Tibial artery (tissue), 4 donors: ENCODE measurements around the gene OR5K2.

ENCODE experiments used
- DNase-seq, 2 donors: peaks; one replicate each; pipeline ENCODE4 v3.0.0-alpha.2; 2019
- H3K27ac ChIP-seq, 2 donors: fragments of 200-600 bp; sonication (generic) in 1 of 2; 1 replicate in 1 of 2; 2 replicates in 1 of 2; pipeline ENCODE4 v1.5.1; 2018 to 2019; ENCODE audit warnings: mild to moderate bottlenecking in 1 of 2
- H3K27me3 ChIP-seq, 2 donors: fragments of 200-600 bp; sonication (generic) in 1 of 2; one replicate each; pipeline versions ENCODE4 v1.5.1 to v1.6.0; 2016 to 2019
- H3K36me3 ChIP-seq, 3 donors: fragments of 200-600 bp; sonication (generic) in 2 of 3; one replicate each; pipeline ENCODE4 v1.5.1; 2016 to 2019; ENCODE audit warnings: mild to moderate bottlenecking in 2 of 3
- H3K4me1 ChIP-seq, 4 donors: fragments of 200-600 bp; sonication (generic) in 2 of 4; 1 replicate in 3 of 4; 2 replicates in 1 of 4; pipeline ENCODE4 v1.5.1; 2016 to 2019
- H3K4me3 ChIP-seq, 2 donors: fragments of 200-600 bp; sonication (generic) in 1 of 2; 1 replicate in 1 of 2; 2 replicates in 1 of 2; pipeline ENCODE4 v1.5.1; 2018 to 2019; ENCODE audit warnings: mild to moderate bottlenecking in 2 of 2
- H3K9me3 ChIP-seq, 3 donors: fragments of 200-600 bp; sonication (generic) in 1 of 3; one replicate each; pipeline ENCODE4 v1.5.1; 2016 to 2019
- intact Hi-C: fragments of 100-400 bp; cut with DNase I; formaldehyde crosslinking; loops from one replicate; pipeline ENCODE4 v1.15.0; 2023; ENCODE audit warnings: low total_unique reads
- TF ChIP-seq, protein P1 (sequence below), 2 experiments: fragments of 200-600 bp in 1 of 2; fragments of 450-650 bp in 1 of 2; IDR thresholded peaks; one replicate each; pipeline ENCODE4 v1.5.1; 2017 to 2019; ENCODE audit warnings: antibody characterized with exemption in 2 of 2, mild to moderate bottlenecking in 1 of 2, moderate library complexity in 1 of 2

The OR5K2 gene

DNA sequence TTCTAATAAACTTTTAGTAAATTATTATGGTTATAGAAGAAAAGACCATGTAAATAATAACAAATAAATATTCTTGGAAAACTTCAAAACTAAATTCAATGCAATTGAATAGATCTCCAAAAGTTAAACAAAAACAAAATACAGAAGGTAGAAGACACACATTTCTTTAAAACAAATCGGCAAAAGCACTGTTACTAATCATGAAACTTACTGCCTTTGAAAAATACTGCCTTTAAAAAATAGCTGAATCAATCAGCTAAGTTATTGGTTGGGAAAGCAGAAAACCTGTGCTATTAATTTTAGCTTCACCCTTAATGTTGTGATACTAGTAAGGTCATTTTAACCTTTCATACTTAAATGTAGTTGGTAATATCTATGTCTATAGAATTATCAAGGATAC is 37.3 kb downstream of the OR5K2 start:
- no peak overlapping the region for H3K4me3 ChIP-seq
- H3K27ac ChIP-seq, result no peak overlapping the region
- TF ChIP-seq, protein P1, sequence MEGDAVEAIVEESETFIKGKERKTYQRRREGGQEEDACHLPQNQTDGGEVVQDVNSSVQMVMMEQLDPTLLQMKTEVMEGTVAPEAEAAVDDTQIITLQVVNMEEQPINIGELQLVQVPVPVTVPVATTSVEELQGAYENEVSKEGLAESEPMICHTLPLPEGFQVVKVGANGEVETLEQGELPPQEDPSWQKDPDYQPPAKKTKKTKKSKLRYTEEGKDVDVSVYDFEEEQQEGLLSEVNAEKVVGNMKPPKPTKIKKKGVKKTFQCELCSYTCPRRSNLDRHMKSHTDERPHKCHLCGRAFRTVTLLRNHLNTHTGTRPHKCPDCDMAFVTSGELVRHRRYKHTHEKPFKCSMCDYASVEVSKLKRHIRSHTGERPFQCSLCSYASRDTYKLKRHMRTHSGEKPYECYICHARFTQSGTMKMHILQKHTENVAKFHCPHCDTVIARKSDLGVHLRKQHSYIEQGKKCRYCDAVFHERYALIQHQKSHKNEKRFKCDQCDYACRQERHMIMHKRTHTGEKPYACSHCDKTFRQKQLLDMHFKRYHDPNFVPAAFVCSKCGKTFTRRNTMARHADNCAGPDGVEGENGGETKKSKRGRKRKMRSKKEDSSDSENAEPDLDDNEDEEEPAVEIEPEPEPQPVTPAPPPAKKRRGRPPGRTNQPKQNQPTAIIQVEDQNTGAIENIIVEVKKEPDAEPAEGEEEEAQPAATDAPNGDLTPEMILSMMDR (IDR thresholded peaks at IDR 0.05), result no peak

DNA sequence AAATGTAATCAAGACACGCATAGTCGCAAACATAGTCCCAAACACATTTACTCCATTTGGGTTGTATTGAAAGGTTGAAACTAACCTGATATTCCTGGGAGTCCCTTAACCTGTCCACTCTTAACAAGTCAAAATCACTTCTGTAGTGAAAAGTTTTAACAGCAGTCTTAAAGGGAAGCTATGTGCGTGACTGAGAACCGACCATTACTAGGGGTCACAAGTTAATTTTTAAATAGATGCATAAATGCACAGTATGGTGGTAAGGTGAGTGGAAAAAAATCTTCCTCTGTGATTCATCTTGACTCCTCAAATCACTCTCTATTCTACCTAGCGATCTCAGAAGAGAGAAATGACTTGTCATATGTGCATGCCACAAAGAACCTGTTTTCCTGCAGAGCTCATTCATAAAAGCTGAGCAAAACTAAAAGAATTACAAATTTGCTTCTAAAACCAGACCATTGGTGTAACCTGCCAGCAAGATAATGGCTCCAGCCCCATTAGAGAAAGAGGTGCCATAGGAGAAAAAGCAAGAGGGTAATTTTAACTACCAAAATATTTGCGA is 39.1 kb downstream of the OR5K2 start:
- intact Hi-C loops, result no loop called here
- H3K4me3 ChIP-seq, result no peak overlapping the region
- TF ChIP-seq, protein P1 (IDR thresholded peaks at IDR 0.05), result no peak

More for the DNA sequence above, 37.3 kb downstream of the OR5K2 start:
- no peak for DNase-seq
- peaks cover 0 to 3% of the 10 kb centered on the region in 2 donors for H3K27me3 ChIP-seq
- no peaks in the 10 kb centered on the region for H3K9me3 ChIP-seq
- intact Hi-C loops, result no loop called here
- no peaks in the 10 kb centered on the region for H3K36me3 ChIP-seq
- no peaks in the 10 kb centered on the region for H3K4me1 ChIP-seq

DNA sequence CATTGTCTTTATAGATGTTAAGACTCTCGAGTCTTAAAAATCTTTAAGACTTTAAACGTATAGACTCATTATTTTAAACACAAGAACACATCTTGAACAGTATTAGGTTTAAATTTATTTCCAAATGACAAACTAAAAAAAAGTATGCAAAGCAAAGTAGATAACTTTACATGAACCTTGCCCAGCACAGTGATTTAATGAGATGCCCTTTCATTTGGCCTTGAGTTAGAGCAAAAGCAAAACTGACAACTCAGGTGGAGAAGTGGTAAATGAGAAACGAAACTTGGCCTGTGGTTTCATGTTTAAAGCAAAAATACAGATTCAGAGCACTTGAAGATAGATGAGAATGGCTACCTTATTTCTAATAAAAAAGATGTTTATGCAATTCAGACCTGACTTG is 42.9 kb downstream of the OR5K2 start:
- TF ChIP-seq, protein P1 (IDR thresholded peaks at IDR 0.05), result no peak
- no peaks in the 10 kb centered on the region for H3K4me1 ChIP-seq
- DNase-seq, result no peak
- intact Hi-C loops, result no loop called here
- H3K27me3 ChIP-seq, result no peaks in the 10 kb centered on the region
- no peak overlapping the region for H3K4me3 ChIP-seq
- no peak overlapping the region for H3K27ac ChIP-seq
- no peaks in the 10 kb centered on the region for H3K9me3 ChIP-seq
- no peaks in the 10 kb centered on the region for H3K36me3 ChIP-seq

More for the DNA sequence above, 39.1 kb downstream of the OR5K2 start:
- H3K9me3 ChIP-seq, result no peaks in the 10 kb centered on the region
- H3K36me3 ChIP-seq, result no peaks in the 10 kb centered on the region
- no peak for DNase-seq
- no peak overlapping the region for H3K27ac ChIP-seq
- H3K27me3 ChIP-seq, result no peaks in the 10 kb centered on the region
- no peaks in the 10 kb centered on the region for H3K4me1 ChIP-seq

DNA sequence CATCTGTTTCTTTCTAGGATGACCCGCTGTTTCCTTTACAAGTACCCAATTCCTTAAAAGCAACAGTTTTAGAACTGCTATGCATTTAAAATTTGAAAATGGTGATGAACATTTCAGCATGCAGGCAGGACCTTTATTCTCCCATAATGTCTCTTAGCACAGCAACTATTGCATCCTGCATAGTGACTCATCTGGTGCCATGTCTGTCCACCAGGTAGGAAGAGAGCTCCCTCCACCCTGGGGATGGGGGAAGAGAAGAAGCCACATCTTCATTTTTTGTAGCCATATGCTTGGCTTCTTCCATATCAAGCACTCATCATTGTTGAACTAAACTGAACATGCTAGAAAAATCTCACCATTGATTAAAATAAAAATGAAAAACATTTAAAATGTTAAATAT is 44.2 kb downstream of the OR5K2 start:
- DNase-seq, result no peak
- H3K4me3 ChIP-seq, result no peak overlapping the region
- H3K27ac ChIP-seq, result no peak overlapping the region
- H3K36me3 ChIP-seq, result no peaks in the 10 kb centered on the region
- no peaks in the 10 kb centered on the region for H3K9me3 ChIP-seq
- no peaks in the 10 kb centered on the region for H3K27me3 ChIP-seq
- TF ChIP-seq, protein P1 (IDR thresholded peaks at IDR 0.05), result no peak
- no peaks in the 10 kb centered on the region for H3K4me1 ChIP-seq
- intact Hi-C loops, result no loop called here

DNA sequence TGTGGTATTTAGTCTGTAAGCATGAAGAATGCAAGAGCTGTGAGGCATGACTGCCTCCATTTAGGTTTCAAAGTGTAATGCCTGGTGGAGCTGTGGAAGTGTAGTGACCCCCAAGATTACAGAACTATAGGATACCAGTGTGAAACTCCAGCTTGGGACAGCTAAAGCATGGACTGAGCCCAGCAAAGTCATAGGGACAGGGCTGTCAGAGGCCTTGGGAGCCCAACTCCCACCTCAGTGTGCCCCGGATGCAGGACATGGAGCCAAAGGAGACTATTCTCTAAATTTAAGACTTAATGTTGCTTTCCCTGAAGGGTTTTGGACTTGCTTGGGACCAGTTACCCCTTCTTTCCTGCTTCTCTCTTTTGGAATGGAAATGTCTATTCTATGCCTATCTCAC is 45.1 kb downstream of the OR5K2 start:
- TF ChIP-seq, protein P1 (IDR thresholded peaks at IDR 0.05), result no peak
- Histone ChIP-seq H3K4me3 (no peak overlapping the region), H3K4me1 (no peaks in the 10 kb centered on the region), H3K36me3 (no peaks in the 10 kb centered on the region), H3K9me3 (no peaks in the 10 kb centered on the region), H3K27me3 (peaks cover 0 to 5% of the 10 kb centered on the region in 2 donors), H3K27ac (no peak overlapping the region)
- DNase-seq, result no peak
- intact Hi-C loops, result no loop called here

DNA sequence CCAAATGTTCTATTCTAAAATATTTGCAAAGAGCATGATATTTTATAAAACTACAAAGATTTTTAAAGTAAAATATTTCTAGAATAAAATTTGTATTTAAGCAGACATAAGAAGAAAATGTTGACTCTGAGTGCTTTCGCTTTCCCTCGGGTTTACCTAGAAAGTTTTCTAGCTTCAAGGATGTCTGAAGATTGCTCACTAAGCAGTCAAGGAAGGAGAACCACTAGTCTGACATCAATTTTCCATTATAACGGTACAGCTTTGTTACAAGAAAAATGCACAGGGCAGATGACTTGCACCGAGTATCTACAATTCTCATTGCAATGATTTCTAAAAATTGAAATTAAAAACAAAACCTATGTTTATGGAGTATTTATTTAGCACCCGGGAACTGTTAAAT is 48.5 kb downstream of the OR5K2 start:
- TF ChIP-seq, protein P1 (IDR thresholded peaks at IDR 0.05), result no peak
- intact Hi-C loops, result no loop called here
- H3K27ac ChIP-seq, result no peak overlapping the region

More for the DNA sequence above, 48.5 kb downstream of the OR5K2 start:
- Histone ChIP-seq H3K9me3 (no peaks in the 10 kb centered on the region), H3K36me3 (no peaks in the 10 kb centered on the region), H3K27me3 (peaks cover 0 to 5% of the 10 kb centered on the region in 2 donors), H3K4me1 (no peaks in the 10 kb centered on the region), H3K4me3 (no peak overlapping the region)
- DNase-seq, result no peak
